ENCODE measurements around the gene AOPEP. TPM values are rescaled to one million over a fixed set of nuclear protein-coding genes. Genes with fewer than 3 reads are reported as not detected.

The AOPEP gene
- total RNA-seq, 6 experiments from 2014 or later: 36.6 to 110 (median 63.3) TPM

- 90% methylated on average over 5 of the region's 5 CpGs for WGBS (ENCODE audit: insufficient coverage, low coverage, low lambda C conversion rate, missing lambda C conversion rate)
- no peak overlapping the region for H3K4me3 ChIP-seq
- TF ChIP-seq CTCF (IDR thresholded peaks at IDR 0.05) (no peak), POLR2A (IDR thresholded peaks at IDR 0.05) (no peak)
- intact Hi-C loops (cut with DNase I): no loop called here
- H3K27me3 ChIP-seq: no peaks in the 10 kb centered on the region
- no peaks in the 10 kb centered on the region for H3K4me1 ChIP-seq
- no peak overlapping the region for H3K27ac ChIP-seq
- no peaks in the 10 kb centered on the region for H3K9me3 ChIP-seq
- DNase-seq (no peak), ATAC-seq (no peak)
- no peaks in the 10 kb centered on the region for H3K36me3 ChIP-seq
These were observed 205.2 kb downstream of the AOPEP start for GRCh38 chr9:94931740-94932139.

- Histone ChIP-seq H3K4me1 (no peaks in the 10 kb centered on the region), H3K4me3 (no peak overlapping the region), H3K9me3 (no peaks in the 10 kb centered on the region), H3K27ac (no peak overlapping the region), H3K27me3 (no peaks in the 10 kb centered on the region), H3K36me3 (no peaks in the 10 kb centered on the region)
- 82% methylated on average over 7 of the region's 12 CpGs for WGBS (ENCODE audit: insufficient coverage, low coverage, low lambda C conversion rate, missing lambda C conversion rate)
- intact Hi-C loops (cut with DNase I): no loop called here
- DNase-seq (no peak), ATAC-seq (no peak)
- TF ChIP-seq CTCF (IDR thresholded peaks at IDR 0.05) (no peak), POLR2A (IDR thresholded peaks at IDR 0.05) (no peak)
These were observed 206.4 kb downstream of the AOPEP start for GRCh38 chr9:94932652-94933510.

DNA sequence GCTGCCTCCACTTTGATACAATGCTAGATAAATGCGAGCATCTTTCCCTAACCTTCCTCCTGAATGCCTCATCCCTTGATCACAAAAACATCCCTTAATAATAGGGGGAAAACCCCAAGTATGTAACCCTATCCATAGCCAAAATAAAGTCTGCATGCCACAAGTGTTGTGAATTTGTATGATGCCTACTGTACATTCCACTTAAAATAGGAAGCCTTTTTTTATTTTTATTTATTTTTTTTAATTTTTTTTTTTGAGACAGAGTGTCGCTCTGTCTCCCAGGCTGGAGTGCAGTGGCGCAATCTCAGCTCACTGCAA lies 207.0 kb downstream of the AOPEP start:
- no peak for ATAC-seq
- Histone ChIP-seq H3K4me1 (no peaks in the 10 kb centered on the region), H3K36me3 (no peaks in the 10 kb centered on the region), H3K4me3 (no peak overlapping the region), H3K27me3 (no peaks in the 10 kb centered on the region), H3K27ac (no peak overlapping the region), H3K9me3 (no peaks in the 10 kb centered on the region)
- WGBS (ENCODE audit: insufficient coverage, low coverage, low lambda C conversion rate, missing lambda C conversion rate): 89% methylated on average over 3 of the region's 3 CpGs
- intact Hi-C loops (cut with DNase I): no loop called here
- TF ChIP-seq POLR2A (IDR thresholded peaks at IDR 0.05) (no peak), CTCF (IDR thresholded peaks at IDR 0.05) (no peak)
- no peak for DNase-seq

DNA sequence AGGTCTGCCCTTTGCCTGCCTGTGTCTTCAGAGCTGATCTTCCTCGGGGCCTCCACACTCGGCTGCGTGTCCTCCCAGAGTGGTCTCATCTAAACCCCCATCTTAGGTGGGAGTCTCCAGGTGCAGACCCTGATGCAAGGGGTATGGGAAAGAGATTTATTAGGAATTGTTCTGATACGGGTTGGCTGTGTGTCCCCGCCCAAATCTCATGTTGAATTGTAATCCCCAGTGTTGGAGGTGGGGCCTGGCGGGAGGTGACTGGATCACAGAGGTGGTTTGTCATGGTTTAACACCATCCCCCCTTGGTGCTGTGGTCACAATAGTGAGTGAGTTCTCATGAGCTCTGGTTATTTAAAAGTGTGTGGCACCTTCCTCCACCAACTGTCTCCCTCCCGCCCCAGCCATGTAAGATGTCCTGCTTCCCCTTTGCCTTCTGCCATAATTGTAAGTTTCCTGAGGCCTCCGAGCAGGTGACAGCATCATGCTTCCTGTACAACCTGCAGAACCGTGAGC lies 208.4 kb downstream of the AOPEP start:
- Histone ChIP-seq H3K36me3 (no peaks in the 10 kb centered on the region), H3K27me3 (no peaks in the 10 kb centered on the region), H3K4me3 (no peak overlapping the region), H3K9me3 (no peaks in the 10 kb centered on the region), H3K4me1 (no peaks in the 10 kb centered on the region), H3K27ac (no peak overlapping the region)
- DNase-seq (no peak), ATAC-seq (no peak)
- WGBS (ENCODE audit: insufficient coverage, low coverage, low lambda C conversion rate, missing lambda C conversion rate): 82% methylated on average over 6 of the region's 9 CpGs
- TF ChIP-seq CTCF (IDR thresholded peaks at IDR 0.05) (no peak), POLR2A (IDR thresholded peaks at IDR 0.05) (no peak)
- intact Hi-C loops (cut with DNase I): no loop called here
